ENCODE data around the gene CRTC1.
A peak's percentile ranks its signal among the peaks of the same experiment; 100 is the strongest.
"Not testable (repeated sequence)": the region's sequence is repeated elsewhere in the genome, so short reads cannot be mapped to it uniquely, and the experiment has no call there.

Gene CRTC1

GRCh38 chr19:18675779-18676178 lies 7.7 kb upstream of the CRTC1 start:
- H3K79me2 ChIP-seq (ENCODE audit: low read length) = no peaks in the 10 kb centered on the region
- no peaks in the 10 kb centered on the region for H3K36me3 ChIP-seq (replicated peaks; ENCODE audit: insufficient read depth, low read length)
- no peak overlapping the region for H3K9ac ChIP-seq (ENCODE audit: low read length)
- H3K27ac ChIP-seq (ENCODE audit: low read length) = no peak overlapping the region
- H3K9me3 ChIP-seq (replicated peaks; ENCODE audit: insufficient read depth, low read length) = no peaks in the 10 kb centered on the region
- no peaks in the 10 kb centered on the region for H3K9me2 ChIP-seq (replicated peaks; ENCODE audit: insufficient read depth, low read length)
- no peaks in the 10 kb centered on the region for H4K20me1 ChIP-seq (ENCODE audit: insufficient read depth, low read length)
- H3K27me3 ChIP-seq (replicated peaks; ENCODE audit: insufficient read depth, low read length) = no peaks in the 10 kb centered on the region
- TF ChIP-seq EZH2phosphoT487 (IDR thresholded peaks at IDR 0.05; ENCODE audit: low read length) (no peak), CTCF (IDR thresholded peaks at IDR 0.05; ENCODE audit: low read length) (peak; percentile 41)
- no peaks in the 10 kb centered on the region for H3F3A ChIP-seq (ENCODE audit: insufficient read depth, low read length)
- no peaks in the 10 kb centered on the region for H3K4me1 ChIP-seq (ENCODE audit: low read length)
- no peak overlapping the region for H3K4me3 ChIP-seq (ENCODE audit: low read length)
- no peak for DNase-seq
- no peak overlapping the region for H2AFZ ChIP-seq (ENCODE audit: low read length)
- no peak overlapping the region for H3K4me2 ChIP-seq (ENCODE audit: low read depth, low read length)

GRCh38 chr19:18676692-18677091 lies 6.8 kb upstream of the CRTC1 start:
- Histone ChIP-seq H3K9me3 (replicated peaks; ENCODE audit: insufficient read depth, low read length) (no peaks in the 10 kb centered on the region), H3K36me3 (replicated peaks; ENCODE audit: insufficient read depth, low read length) (no peaks in the 10 kb centered on the region), H3K79me2 (ENCODE audit: low read length) (no peaks in the 10 kb centered on the region), H3K4me2 (ENCODE audit: low read depth, low read length) (no peak overlapping the region), H3K27ac (ENCODE audit: low read length) (no peak overlapping the region), H3K9ac (ENCODE audit: low read length) (no peak overlapping the region), H3K27me3 (replicated peaks; ENCODE audit: insufficient read depth, low read length) (no peaks in the 10 kb centered on the region), H3K9me2 (replicated peaks; ENCODE audit: insufficient read depth, low read length) (no peaks in the 10 kb centered on the region), H4K20me1 (ENCODE audit: insufficient read depth, low read length) (no peaks in the 10 kb centered on the region), H2AFZ (ENCODE audit: low read length) (no peak overlapping the region), H3F3A (ENCODE audit: insufficient read depth, low read length) (no peaks in the 10 kb centered on the region), H3K4me3 (ENCODE audit: low read length) (no peak overlapping the region), H3K4me1 (ENCODE audit: low read length) (no peaks in the 10 kb centered on the region)
- DNase-seq = no peak
- TF ChIP-seq EZH2phosphoT487 (IDR thresholded peaks at IDR 0.05; ENCODE audit: low read length) = no peak
- no peak for TF ChIP-seq EZH2 (optimal IDR thresholded peaks at IDR 0.05; ENCODE audit: low read depth, low read length)
- no peak for TF ChIP-seq CTCF (IDR thresholded peaks at IDR 0.05; ENCODE audit: low read length)

GRCh38 chr19:18677156-18677555 lies 6.3 kb upstream of the CRTC1 start:
- H2AFZ ChIP-seq (ENCODE audit: low read length) = no peak overlapping the region
- no peaks in the 10 kb centered on the region for H3K79me2 ChIP-seq (ENCODE audit: low read length)
- H3K27me3 ChIP-seq (replicated peaks; ENCODE audit: insufficient read depth, low read length) = no peaks in the 10 kb centered on the region
- H4K20me1 ChIP-seq (ENCODE audit: insufficient read depth, low read length) = no peaks in the 10 kb centered on the region
- no peak overlapping the region for H3K4me3 ChIP-seq (ENCODE audit: low read length)
- H3K4me1 ChIP-seq (ENCODE audit: low read length) = no peaks in the 10 kb centered on the region
- no peak overlapping the region for H3K9ac ChIP-seq (ENCODE audit: low read length)
- no peak for DNase-seq
- H3F3A ChIP-seq (ENCODE audit: insufficient read depth, low read length) = no peaks in the 10 kb centered on the region
- no peak overlapping the region for H3K4me2 ChIP-seq (ENCODE audit: low read depth, low read length)
- H3K27ac ChIP-seq (ENCODE audit: low read length) = no peak overlapping the region
- no peaks in the 10 kb centered on the region for H3K9me3 ChIP-seq (replicated peaks; ENCODE audit: insufficient read depth, low read length)
- no peaks in the 10 kb centered on the region for H3K9me2 ChIP-seq (replicated peaks; ENCODE audit: insufficient read depth, low read length)
- H3K36me3 ChIP-seq (replicated peaks; ENCODE audit: insufficient read depth, low read length) = no peaks in the 10 kb centered on the region
- TF ChIP-seq CTCF (IDR thresholded peaks at IDR 0.05; ENCODE audit: low read length) (no peak), EZH2 (optimal IDR thresholded peaks at IDR 0.05; ENCODE audit: low read depth, low read length) (no peak), EZH2phosphoT487 (IDR thresholded peaks at IDR 0.05; ENCODE audit: low read length) (no peak)

- H3K27ac ChIP-seq (ENCODE audit: low read length); H3K4me3 ChIP-seq (ENCODE audit: low read length); H3K9me3 ChIP-seq (replicated peaks; ENCODE audit: insufficient read depth, low read length); H3K9me2 ChIP-seq (replicated peaks; ENCODE audit: insufficient read depth, low read length); H3K27me3 ChIP-seq (replicated peaks; ENCODE audit: insufficient read depth, low read length); H4K20me1 ChIP-seq (ENCODE audit: insufficient read depth, low read length); DNase-seq; H3K79me2 ChIP-seq (ENCODE audit: low read length); H3K36me3 ChIP-seq (replicated peaks; ENCODE audit: insufficient read depth, low read length); H3K4me2 ChIP-seq (ENCODE audit: low read depth, low read length); H2AFZ ChIP-seq (ENCODE audit: low read length); H3K9ac ChIP-seq (ENCODE audit: low read length); H3F3A ChIP-seq (ENCODE audit: insufficient read depth, low read length): not testable (repeated sequence)
- peaks cover 13% of the 10 kb centered on the region; the same call in 1 of the 2 replicates for H3K4me1 ChIP-seq (ENCODE audit: low read length)
These were observed 3.3 kb upstream of the CRTC1 start for GRCh38 chr19:18680148-18680547.

Measured in MM.1S (cell line).